Loucy (cell line): Measurements from ENCODE around the gene CDC42EP3.

Experiments used
- H2AFZ ChIP-seq: fragments of 200-600 bp; sonication (generic); 2 replicates; pipeline ENCODE4 v1.6.0; 2016; ENCODE audit warnings: antibody characterized with exemption, mild to moderate bottlenecking, low read length, moderate library complexity
- H3F3A ChIP-seq: fragments of 200-600 bp; 2 replicates; pipeline ENCODE4 v1.6.0; 2016; ENCODE audit warnings: antibody characterized with exemption, low read depth, mild to moderate bottlenecking
- H3K27me3 ChIP-seq: fragments of 200-600 bp; sonication (generic); 2 replicates; pipeline ENCODE4 v1.6.1; 2014; ENCODE audit warnings: low read length, mild to moderate bottlenecking; ENCODE audit not compliant: insufficient read depth, poor library complexity, severe bottlenecking
- H3K36me3 ChIP-seq: fragments of 200-600 bp; sonication (generic); 2 replicates; pipeline ENCODE4 v1.6.1; 2016; ENCODE audit warnings: low read length; ENCODE audit not compliant: insufficient read depth
- H3K4me1 ChIP-seq: fragments of 200-600 bp; sonication (generic); 2 replicates; pipeline ENCODE4 v1.5.1; 2014; ENCODE audit warnings: low read length, mild to moderate bottlenecking; ENCODE audit not compliant: insufficient read depth, poor library complexity, severe bottlenecking
- H3K4me2 ChIP-seq: fragments of 200-600 bp; sonication (generic); 2 replicates; pipeline ENCODE4 v1.6.0; 2014; ENCODE audit warnings: antibody characterized with exemption, low read length, low read depth, mild to moderate bottlenecking; ENCODE audit not compliant: poor library complexity, severe bottlenecking
- H3K4me3 ChIP-seq: fragments of 200-600 bp; sonication (generic); 2 replicates; pipeline ENCODE4 v1.5.1; 2014; ENCODE audit warnings: low read length, mild to moderate bottlenecking, mixed read lengths; ENCODE audit not compliant: poor library complexity, severe bottlenecking
- H3K79me2 ChIP-seq: fragments of 200-600 bp; sonication (generic); 2 replicates; pipeline ENCODE4 v1.6.1; 2014; ENCODE audit warnings: low read length; ENCODE audit not compliant: insufficient read depth
- H3K9ac ChIP-seq: fragments of 200-600 bp; sonication (generic); 2 replicates; pipeline ENCODE4 v1.6.0; 2014; ENCODE audit warnings: mild to moderate bottlenecking, low read depth, low read length, moderate library complexity; ENCODE audit not compliant: poor library complexity, severe bottlenecking
- H3K9me2 ChIP-seq: fragments of 200-600 bp; sonication (generic); replicated peaks from 2 replicates; pipeline ENCODE4 v1.6.1; 2016; ENCODE audit warnings: low read depth, low read length, mixed read lengths
- H3K9me3 ChIP-seq: fragments of 200-600 bp; sonication (generic); 2 replicates; pipeline ENCODE4 v1.6.1; 2014; ENCODE audit warnings: mild to moderate bottlenecking, antibody characterized with exemption, low read length, low read depth; ENCODE audit not compliant: insufficient read depth
- H4K20me1 ChIP-seq: fragments of 200-600 bp; sonication (generic); 2 replicates; pipeline ENCODE4 v1.6.0; 2014; ENCODE audit warnings: antibody characterized with exemption, low read length, mild to moderate bottlenecking; ENCODE audit not compliant: insufficient read depth, poor library complexity, severe bottlenecking
- EZH2phosphoT487 ChIP-seq: fragments of 200-600 bp; IDR thresholded peaks from 2 replicates; pipeline ENCODE4 v1.6.1; 2018; ENCODE audit warnings: antibody characterized with exemption, mild to moderate bottlenecking, moderate library complexity, borderline replicate concordance
- TF ChIP-seq, protein P1 (sequence below): fragments of 200-600 bp; sonication (generic); conservative IDR thresholded peaks from 2 replicates; pipeline ENCODE4 v1.5.1; 2014; ENCODE audit warnings: mild to moderate bottlenecking, antibody characterized with exemption, low read length

CDC42EP3 gene

DNA sequence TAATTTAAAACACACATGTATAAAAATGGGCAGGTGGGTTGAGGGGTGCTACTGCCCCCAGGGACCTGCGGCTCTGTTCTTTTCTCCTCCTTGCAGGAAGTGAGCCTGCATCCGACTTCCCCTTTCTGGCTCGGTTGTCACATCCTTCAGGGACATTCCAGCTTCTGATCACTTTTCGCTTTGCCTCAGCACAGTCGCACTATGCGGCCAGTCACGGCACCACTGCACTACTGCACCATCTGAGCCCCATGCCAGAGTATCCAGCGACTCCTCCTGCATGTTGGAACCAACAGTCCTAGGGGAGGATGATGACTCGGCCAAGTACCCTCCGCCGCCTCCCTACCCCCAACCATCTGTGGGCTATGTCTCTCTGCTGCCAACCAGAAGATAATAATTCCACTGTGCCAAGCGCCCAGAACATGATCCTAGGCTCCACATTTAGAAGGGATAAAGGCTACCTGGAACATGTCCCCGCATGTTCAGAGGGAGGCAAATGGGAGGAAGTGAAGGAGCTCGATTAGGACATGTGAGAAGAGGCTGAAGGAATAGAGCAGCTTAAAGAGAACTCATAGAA, 17.6 kb downstream of the CDC42EP3 start:
- no peak for TF ChIP-seq EZH2phosphoT487
- TF ChIP-seq, protein P1, sequence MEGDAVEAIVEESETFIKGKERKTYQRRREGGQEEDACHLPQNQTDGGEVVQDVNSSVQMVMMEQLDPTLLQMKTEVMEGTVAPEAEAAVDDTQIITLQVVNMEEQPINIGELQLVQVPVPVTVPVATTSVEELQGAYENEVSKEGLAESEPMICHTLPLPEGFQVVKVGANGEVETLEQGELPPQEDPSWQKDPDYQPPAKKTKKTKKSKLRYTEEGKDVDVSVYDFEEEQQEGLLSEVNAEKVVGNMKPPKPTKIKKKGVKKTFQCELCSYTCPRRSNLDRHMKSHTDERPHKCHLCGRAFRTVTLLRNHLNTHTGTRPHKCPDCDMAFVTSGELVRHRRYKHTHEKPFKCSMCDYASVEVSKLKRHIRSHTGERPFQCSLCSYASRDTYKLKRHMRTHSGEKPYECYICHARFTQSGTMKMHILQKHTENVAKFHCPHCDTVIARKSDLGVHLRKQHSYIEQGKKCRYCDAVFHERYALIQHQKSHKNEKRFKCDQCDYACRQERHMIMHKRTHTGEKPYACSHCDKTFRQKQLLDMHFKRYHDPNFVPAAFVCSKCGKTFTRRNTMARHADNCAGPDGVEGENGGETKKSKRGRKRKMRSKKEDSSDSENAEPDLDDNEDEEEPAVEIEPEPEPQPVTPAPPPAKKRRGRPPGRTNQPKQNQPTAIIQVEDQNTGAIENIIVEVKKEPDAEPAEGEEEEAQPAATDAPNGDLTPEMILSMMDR: no peak
- no peaks in the 10 kb centered on the region for H3K9me2 ChIP-seq
- peaks cover 95% of the 10 kb centered on the region for H3K79me2 ChIP-seq
- H3K36me3 ChIP-seq: peaks cover 3% of the 10 kb centered on the region; the same call in 1 of the 2 replicates
- no peaks in the 10 kb centered on the region for H3K9me3 ChIP-seq
- no peak overlapping the region for H3K4me3 ChIP-seq
- H3K4me2 ChIP-seq: no peak overlapping the region
- peaks cover 12% of the 10 kb centered on the region for H4K20me1 ChIP-seq
- H2AFZ ChIP-seq: no peak overlapping the region
- peak overlapping the region; percentile 42 for H3K9ac ChIP-seq
- no peaks in the 10 kb centered on the region for H3F3A ChIP-seq
- H3K4me1 ChIP-seq: peaks cover 60% of the 10 kb centered on the region
- no peaks in the 10 kb centered on the region for H3K27me3 ChIP-seq

DNA sequence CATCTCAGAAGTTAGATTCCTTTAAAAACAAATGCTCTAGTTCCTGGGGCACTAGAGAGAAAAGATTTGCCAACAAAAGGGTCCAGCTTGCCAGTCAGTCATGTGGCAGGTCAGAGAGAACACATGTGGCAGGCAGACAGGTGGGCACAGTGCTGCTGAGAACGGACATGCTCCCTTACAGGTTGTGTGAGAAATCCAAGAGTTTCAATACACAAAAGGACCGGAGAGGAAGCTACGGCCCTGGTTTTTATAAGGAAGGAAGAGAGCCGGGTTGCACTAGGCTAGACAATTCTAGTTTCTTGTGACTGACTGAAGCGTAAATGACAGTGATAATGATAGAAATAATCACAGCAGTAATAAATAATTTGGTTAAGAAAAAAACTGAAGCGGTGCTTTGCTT, 18.3 kb downstream of the CDC42EP3 start:
- Histone ChIP-seq H4K20me1 (peaks cover 7% of the 10 kb centered on the region), H3K79me2 (peaks cover 92% of the 10 kb centered on the region), H3K36me3 (peaks cover 3% of the 10 kb centered on the region; the same call in 1 of the 2 replicates), H3K4me1 (peaks cover 58% of the 10 kb centered on the region), H3K27me3 (no peaks in the 10 kb centered on the region), H3K9me3 (no peaks in the 10 kb centered on the region), H3K4me2 (no peak overlapping the region), H3K9me2 (no peaks in the 10 kb centered on the region), H3F3A (no peaks in the 10 kb centered on the region), H2AFZ (no peak overlapping the region), H3K4me3 (no peak overlapping the region), H3K9ac (no peak overlapping the region)
- TF ChIP-seq EZH2phosphoT487: no peak
- TF ChIP-seq, protein P1: no peak

DNA sequence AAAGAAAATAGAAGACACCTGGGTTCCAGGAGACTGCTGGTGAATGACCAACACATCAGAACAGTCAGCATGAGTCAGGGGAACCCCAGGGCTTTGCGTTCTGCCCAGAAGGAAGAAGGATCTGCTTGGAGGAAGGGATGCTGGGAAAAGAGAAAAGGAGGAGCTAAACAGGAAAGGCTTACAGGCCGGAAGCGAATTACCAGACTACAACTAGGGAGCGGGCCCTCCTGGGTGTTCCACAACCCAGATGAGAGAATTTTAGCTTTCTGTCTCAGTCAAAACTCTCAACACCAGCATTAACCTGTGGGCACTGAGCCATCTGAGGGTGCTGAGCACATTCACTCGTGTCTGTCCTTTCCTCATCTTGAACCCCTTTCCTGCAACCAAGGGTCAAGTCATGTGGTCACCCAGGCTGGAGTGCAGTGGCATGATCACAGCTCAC, 19.2 kb downstream of the CDC42EP3 start:
- Histone ChIP-seq H3K9me2 (no peaks in the 10 kb centered on the region), H3K4me2 (no peak overlapping the region), H2AFZ (no peak overlapping the region), H4K20me1 (peaks cover 7% of the 10 kb centered on the region), H3K9me3 (no peaks in the 10 kb centered on the region), H3F3A (no peaks in the 10 kb centered on the region), H3K79me2 (peaks cover 92% of the 10 kb centered on the region), H3K4me3 (no peak overlapping the region), H3K4me1 (peaks cover 57% of the 10 kb centered on the region), H3K27me3 (no peaks in the 10 kb centered on the region), H3K36me3 (peaks cover 12% of the 10 kb centered on the region; the same call in 1 of the 2 replicates), H3K9ac (no peak overlapping the region)
- TF ChIP-seq, protein P1: no peak
- no peak for TF ChIP-seq EZH2phosphoT487
